Myocyte (in vitro differentiated cells): Measurements from ENCODE around the gene RNF114. TPM values are rescaled to one million over a fixed set of nuclear protein-coding genes. Genes with fewer than 3 reads are reported as not detected.
"Not testable (repeated sequence)": the region's sequence is repeated elsewhere in the genome, so short reads cannot be mapped to it uniquely, and the experiment has no call there.

ENCODE experiments used
- DNase-seq: peaks from one replicate; pipeline ENCODE4 v3.0.0-alpha.2; 2012; ENCODE audit warnings: low read depth
- polyA plus RNA-seq: library from polyadenylated mRNA; unstranded; fragments of >200 nt; gene quantifications from one replicate; pipeline ENCODE4 v1.2.1, GENCODE V29; 2012; ENCODE audit warnings: missing spikeins
- total RNA-seq: library from RNA; depleted of rRNA; stranded (reverse); fragments of >200 nt; gene quantifications from 2 replicates; pipeline ENCODE4 v1.2.3, GENCODE V29; 2014

Gene RNF114, protein sequence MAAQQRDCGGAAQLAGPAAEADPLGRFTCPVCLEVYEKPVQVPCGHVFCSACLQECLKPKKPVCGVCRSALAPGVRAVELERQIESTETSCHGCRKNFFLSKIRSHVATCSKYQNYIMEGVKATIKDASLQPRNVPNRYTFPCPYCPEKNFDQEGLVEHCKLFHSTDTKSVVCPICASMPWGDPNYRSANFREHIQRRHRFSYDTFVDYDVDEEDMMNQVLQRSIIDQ
- total RNA-seq, result 87.9 and 107 TPM in 2 replicates
- polyA plus RNA-seq, result 43.9 TPM

GRCh38 chr20:49936153-49937026 lies at the start of gene RNF114:
TSS of gene RNF114 (plus strand) at chr20:49936397. CDS start at chr20:49936413, 16 bp downstream.
- DNase-seq, result peak; percentile 94

DNA sequence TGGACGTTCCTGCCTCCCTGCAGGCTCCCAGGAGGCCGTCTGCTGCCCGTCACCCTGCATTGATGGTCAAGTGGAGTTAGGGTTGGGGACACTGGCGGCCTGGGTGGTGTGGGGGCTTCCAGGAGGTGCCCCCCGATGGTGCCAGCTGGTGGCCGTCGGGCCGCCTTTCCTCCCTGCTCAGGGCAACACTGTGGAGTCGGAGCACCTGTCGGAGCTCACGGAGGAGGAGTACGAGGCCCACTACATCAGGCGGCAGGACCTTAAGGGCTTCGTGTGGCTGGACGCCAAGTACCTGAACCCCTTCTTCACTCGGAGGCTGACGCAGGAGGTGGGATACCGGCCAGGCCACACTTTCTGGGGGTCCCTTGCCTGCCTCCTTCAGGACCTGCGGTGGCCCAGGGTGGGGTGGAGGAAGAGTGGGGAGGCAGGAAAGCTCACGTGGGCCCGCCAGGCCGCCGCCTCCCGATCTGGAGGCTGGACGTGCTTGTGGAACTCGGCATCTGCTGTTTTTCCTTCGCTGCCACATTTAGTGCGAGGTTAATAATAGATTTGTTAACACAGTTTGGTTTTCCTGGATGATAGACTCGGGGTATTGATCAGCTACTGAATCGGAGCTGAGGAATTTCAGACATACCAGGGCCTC lies 49.5 kb upstream of the RNF114 start:
- DNase-seq, result no peak

GRCh38 chr20:49887251-49888211 lies 48.7 kb upstream of the RNF114 start:
- peak; percentile 85 for DNase-seq

DNA sequence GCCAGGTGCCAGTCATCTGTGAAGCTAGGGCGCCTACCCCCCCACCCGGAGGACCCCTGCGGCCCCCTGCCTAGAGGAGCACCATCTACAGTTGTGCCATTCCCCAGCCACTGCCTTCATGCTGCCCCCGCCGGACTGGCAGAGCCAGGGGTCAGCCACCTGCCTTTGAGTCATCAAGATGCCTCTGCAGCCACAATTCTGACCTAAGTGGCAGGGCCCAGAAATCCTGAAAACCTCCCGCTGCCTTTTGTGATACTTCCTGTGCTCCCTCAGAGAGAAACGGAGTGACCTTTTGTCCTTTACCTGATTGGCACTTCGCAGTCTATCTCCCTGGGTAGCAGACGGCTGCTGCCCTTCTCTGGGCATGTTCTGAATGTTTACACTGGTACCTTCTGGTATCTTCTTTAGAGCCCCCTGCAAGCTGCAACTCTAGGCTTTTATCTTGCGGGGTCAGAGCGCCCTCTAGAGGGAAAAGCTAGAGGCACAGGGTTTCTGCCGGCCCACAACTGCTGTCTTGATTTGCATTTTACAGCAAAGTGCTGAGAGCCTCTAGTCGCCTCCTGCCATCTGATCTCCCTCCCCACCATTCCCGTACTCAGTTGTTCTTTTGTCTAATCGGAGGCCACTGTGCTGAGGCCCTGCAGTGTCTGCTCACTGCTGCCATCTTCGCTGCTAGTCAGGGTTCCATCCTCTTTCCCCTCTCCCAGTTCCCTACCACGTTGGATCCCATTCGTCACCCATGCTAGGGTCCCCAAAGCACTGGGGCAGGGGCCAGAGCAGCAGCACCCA lies 47.8 kb upstream of the RNF114 start:
- DNase-seq, result peak; percentile 86

- DNase-seq, result no peak
Measured at GRCh38 chr20:49889001-49889934, 46.9 kb upstream of the RNF114 start.

GRCh38 chr20:49889935-49890333 lies 46.3 kb upstream of the RNF114 start:
- DNase-seq, result no peak

- DNase-seq, result no peak
Measured at GRCh38 chr20:49890471-49891361, 45.5 kb upstream of the RNF114 start.

DNA sequence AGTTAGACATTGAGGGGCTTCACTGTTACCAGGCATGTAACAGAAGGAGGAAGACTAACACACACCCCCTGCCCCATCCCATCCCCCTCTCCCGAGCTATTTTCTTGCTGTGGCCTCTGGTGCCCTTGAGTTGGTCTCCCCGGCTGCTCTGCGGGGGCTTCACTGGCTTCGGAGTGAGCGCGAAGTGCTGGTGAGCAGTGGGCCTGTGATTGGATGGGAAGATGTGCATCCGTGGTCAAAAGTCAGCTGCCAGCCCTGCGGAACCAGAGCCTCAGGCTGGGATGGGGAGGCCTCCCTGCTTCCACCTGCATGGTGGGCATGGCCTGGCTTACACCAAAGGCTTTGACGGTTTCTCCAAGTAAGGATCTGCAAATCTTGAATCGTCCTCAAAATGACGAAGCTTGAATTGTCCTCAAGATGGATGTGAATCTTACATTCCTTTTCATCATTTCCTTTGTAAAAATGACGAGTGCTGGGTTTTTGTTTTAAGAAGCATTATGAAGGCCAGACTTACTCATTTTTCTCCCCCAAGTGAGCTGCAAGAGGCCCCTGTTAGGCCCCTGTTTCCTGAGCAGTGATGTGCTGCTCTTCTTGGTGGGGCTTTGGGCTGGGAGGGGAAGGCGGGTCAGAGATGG lies 44.6 kb upstream of the RNF114 start:
- DNase-seq, result no peak

GRCh38 chr20:49892260-49892659 lies 43.9 kb upstream of the RNF114 start:
- DNase-seq, result no peak

- DNase-seq, result no peak
Measured at GRCh38 chr20:49892817-49893216, 43.4 kb upstream of the RNF114 start.

DNA sequence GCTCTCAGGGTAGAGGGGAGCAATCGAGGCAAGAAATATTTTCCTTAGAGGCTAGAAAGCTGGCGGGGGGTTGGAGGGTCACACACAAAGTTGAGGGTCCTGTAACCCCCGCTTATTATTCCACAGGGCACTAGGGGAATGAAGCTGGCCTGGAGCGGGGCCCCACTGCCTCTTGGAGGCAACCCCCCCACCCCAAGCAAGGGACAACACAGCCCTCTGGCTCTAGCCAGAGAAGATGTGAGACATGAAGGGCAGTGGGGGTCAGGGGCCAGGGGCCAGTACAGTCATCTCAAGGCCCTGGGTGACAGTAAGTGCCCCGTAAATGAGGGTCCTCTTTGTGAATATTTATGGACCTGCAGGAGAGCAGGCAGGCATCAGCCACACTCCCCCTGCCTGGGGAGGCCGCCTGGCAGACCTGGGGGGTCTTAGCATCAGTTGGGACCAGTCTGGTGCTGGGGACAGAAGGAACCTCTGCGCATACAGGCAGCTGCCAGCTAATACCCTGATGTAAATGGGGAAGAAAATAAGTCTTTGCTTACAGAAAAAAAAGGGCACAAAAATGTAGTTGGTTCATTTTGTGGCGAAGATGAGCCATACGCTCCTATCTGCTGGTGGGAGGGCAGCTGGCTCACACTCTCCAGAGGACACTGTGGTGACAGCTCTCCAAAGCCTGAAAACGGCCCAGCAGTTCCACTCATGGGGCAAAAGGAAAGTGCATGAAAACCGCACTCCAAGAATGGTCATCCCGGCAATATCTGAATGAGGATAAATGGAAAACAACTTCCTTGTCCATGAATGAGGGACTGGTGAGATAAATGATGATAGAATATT lies 42.7 kb upstream of the RNF114 start:
- peak; percentile 54 for DNase-seq

DNA sequence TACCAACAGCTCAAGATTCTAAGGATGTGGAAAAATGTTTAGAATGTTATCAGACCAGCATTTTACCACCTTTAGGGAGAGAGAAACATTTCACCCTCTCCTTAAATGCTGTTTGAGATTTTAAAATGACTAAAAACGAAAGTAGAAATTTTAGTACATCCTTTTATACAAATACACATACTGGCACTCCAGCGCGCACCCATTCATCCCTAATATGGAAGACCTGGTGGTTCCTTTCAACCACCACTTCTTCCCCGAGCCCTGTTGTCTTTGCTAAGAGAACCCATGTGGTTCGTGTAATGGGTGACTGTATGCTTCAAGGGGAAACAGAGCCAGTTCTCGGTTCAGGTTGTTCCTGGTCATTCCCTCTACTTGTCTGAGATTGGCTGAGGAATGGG lies 42.1 kb upstream of the RNF114 start:
- no peak for DNase-seq

DNA sequence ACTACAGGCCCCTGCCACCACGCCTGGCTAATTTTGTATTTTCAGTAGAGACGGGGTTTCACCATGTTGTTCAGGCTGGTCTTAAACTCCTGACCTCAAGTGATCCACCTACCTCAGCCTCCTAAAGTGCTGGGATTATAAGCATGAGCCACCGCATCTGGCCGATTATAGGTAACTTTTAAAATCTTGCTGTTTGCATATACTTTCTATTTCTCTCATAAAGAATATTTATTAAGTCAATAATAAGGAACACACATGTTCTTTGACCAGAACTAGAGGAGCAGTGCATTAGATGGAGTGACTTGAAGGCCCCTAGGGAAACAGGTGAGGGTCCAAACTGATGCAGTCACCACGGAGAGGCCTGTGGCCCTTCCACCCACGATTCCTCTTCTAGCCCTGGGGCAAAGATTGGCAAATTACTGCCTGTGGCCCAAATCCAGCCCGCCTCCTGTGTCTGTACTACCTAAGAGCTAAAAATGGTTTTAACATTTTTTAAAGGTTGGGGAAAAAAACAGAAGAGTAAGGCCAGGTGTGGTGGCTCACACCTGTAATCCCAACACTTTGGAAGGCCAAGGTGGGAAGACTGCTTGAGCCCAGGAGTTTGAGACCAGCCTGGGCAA lies 40.6 kb upstream of the RNF114 start:
- DNase-seq, result not testable (repeated sequence)

- DNase-seq, result no peak
Measured at GRCh38 chr20:49896204-49896603, 40.0 kb upstream of the RNF114 start.

DNA sequence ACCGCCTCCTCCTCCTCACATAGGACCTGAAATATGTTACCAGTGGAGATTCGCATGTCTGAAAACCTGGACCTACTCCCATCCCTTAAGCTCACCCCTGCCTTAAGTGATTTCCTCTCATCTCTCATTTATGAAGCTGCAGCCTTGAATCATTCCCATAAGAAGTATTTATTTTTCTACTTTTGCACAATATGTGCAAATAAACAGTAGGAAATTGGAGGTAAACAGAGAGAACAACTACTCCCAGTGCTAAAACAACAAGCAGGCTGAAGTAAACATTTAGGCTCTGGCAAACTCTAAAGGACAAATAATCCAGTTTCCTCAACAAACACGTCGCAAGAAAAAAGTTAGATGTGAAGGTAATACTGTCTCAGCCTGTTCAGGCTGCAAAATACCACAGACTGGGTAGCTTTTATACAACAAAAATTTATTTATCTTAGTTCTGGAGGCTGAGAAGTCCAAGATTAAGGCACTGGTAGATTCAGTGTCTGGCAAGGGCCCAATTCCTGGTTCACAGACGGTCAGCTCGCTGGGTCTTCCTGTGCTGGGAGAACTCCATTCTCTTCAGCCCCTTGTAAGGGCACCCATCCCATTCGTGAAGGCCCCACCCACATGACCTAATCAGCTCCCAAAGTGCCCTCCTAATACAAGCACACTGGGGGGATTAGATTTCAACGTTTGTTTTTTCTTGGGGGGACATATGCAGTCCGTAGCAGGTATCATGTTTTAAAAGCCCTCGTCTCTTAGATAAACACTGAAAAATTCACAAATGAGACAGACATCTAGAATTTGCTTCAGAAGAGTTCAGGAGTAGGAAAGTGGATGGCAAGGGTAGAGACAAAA lies 36.4 kb upstream of the RNF114 start:
- DNase-seq, result no peak
